ENCODE measurements around the gene GDF2. TPM values are rescaled to one million over a fixed set of nuclear protein-coding genes. Genes with fewer than 3 reads are reported as not detected.

Gene GDF2
- total RNA-seq, 3 donors from 2014 or later (not counting 1 experiment from before 2014, with no cell fraction given) = not detected

- no peak overlapping the region for H3K27ac Mint-ChIP-seq
- peaks cover 0 to under 1% of the 10 kb centered on the region in 2 donors for H3K27me3 Mint-ChIP-seq (ENCODE audit: low read depth in 2 of 2)
- ATAC-seq (no peak), DNase-seq (no peak)
- no peak overlapping the region for H3K27ac ChIP-seq (ENCODE audit: low read length)
- H3K4me1 ChIP-seq (ENCODE audit: control insufficient read depth, insufficient read depth, low read length) = no peaks in the 10 kb centered on the region
- no peaks in the 10 kb centered on the region for H3K36me3 Mint-ChIP-seq
- no peaks in the 10 kb centered on the region for H3K27me3 ChIP-seq (ENCODE audit: control insufficient read depth, insufficient read depth, low read length)
- no peak for TF ChIP-seq CTCF (IDR thresholded peaks at IDR 0.05)
- no peak overlapping the region for H3K4me3 ChIP-seq (ENCODE audit: low read length)
- 92% methylated on average over 4 of the region's 5 CpGs for WGBS (ENCODE audit: insufficient coverage)
- no peaks in the 10 kb centered on the region for H3K9me3 ChIP-seq (ENCODE audit: control insufficient read depth, insufficient read depth, low read length)
- peaks cover 0 to 12% of the 10 kb centered on the region in 2 donors for H3K4me1 Mint-ChIP-seq
- H3K9me3 Mint-ChIP-seq = peaks cover 0 to 2% of the 10 kb centered on the region in 2 donors
- intact Hi-C loops (cut with micrococcal nuclease) = no loop called here
- no peaks in the 10 kb centered on the region for H3K36me3 ChIP-seq (ENCODE audit: control insufficient read depth, insufficient read depth, low read length)
- no peak overlapping the region for H3K4me3 Mint-ChIP-seq
Measured at GRCh38 chr10:47323636-47324296, 1.5 kb downstream of the GDF2 start.

GRCh38 chr10:47325303-47326291 lies 3.3 kb downstream of the GDF2 start:
- no peak overlapping the region for H3K4me3 Mint-ChIP-seq

GRCh38 chr10:47326306-47326926 lies 4.2 kb downstream of the GDF2 start:
- Histone ChIP-seq H3K4me3 (ENCODE audit: low read length) (no peak overlapping the region), H3K9me3 (ENCODE audit: control insufficient read depth, insufficient read depth, low read length) (no peaks in the 10 kb centered on the region), H3K4me1 (ENCODE audit: control insufficient read depth, insufficient read depth, low read length) (no peaks in the 10 kb centered on the region), H3K36me3 (ENCODE audit: control insufficient read depth, insufficient read depth, low read length) (no peaks in the 10 kb centered on the region), H3K27ac (ENCODE audit: low read length) (no peak overlapping the region), H3K27me3 (ENCODE audit: control insufficient read depth, insufficient read depth, low read length) (no peaks in the 10 kb centered on the region)
- peaks cover 0 to 2% of the 10 kb centered on the region in 2 donors for H3K9me3 Mint-ChIP-seq
- no peak for TF ChIP-seq CTCF (IDR thresholded peaks at IDR 0.05)
- ATAC-seq (no peak), DNase-seq (no peak)
- peaks cover 0 to 12% of the 10 kb centered on the region in 2 donors for H3K4me1 Mint-ChIP-seq
- intact Hi-C loops (cut with micrococcal nuclease) = no loop called here
- 84% methylated on average over 5 of the region's 5 CpGs for WGBS (ENCODE audit: insufficient coverage)
- no peaks in the 10 kb centered on the region for H3K27me3 Mint-ChIP-seq (ENCODE audit: low read depth in 2 of 2)
- H3K36me3 Mint-ChIP-seq = no peaks in the 10 kb centered on the region
- H3K4me3 Mint-ChIP-seq = no peak overlapping the region
- H3K27ac Mint-ChIP-seq = no peak overlapping the region

More at GRCh38 chr10:47325303-47326291, 3.3 kb downstream of the GDF2 start:
- no peaks in the 10 kb centered on the region for H3K27me3 Mint-ChIP-seq (ENCODE audit: low read depth in 2 of 2)
- no peaks in the 10 kb centered on the region for H3K9me3 ChIP-seq (ENCODE audit: control insufficient read depth, insufficient read depth, low read length)
- intact Hi-C loops (cut with micrococcal nuclease) = no loop called here
- no peak overlapping the region for H3K27ac Mint-ChIP-seq
- 93% methylated on average over 28 of the region's 30 CpGs for whole genome bisulfite sequencing (ENCODE audit: insufficient coverage)
- no peaks in the 10 kb centered on the region for H3K36me3 Mint-ChIP-seq
- H3K27ac ChIP-seq (ENCODE audit: low read length) = no peak overlapping the region
- H3K4me1 ChIP-seq (ENCODE audit: control insufficient read depth, insufficient read depth, low read length) = no peaks in the 10 kb centered on the region
- H3K4me1 Mint-ChIP-seq = peaks cover 0 to 12% of the 10 kb centered on the region in 2 donors
- no peak for DNase-seq
- no peak for TF ChIP-seq CTCF (IDR thresholded peaks at IDR 0.05)
- H3K36me3 ChIP-seq (ENCODE audit: control insufficient read depth, insufficient read depth, low read length) = no peaks in the 10 kb centered on the region
- H3K27me3 ChIP-seq (ENCODE audit: control insufficient read depth, insufficient read depth, low read length) = no peaks in the 10 kb centered on the region
- no peak overlapping the region for H3K4me3 ChIP-seq (ENCODE audit: low read length)
- ATAC-seq = no peak
- H3K9me3 Mint-ChIP-seq = peaks cover 0 to 2% of the 10 kb centered on the region in 2 donors
